Mammary epithelial cell (primary cell): ENCODE data around the gene SMARCD2.

ENCODE experiments used
- EZH2 ChIP-seq: IDR thresholded peaks from 2 replicates; pipeline ENCODE4 v1.6.1; 2012; ENCODE audit warnings: low read length, inconsistent platforms, borderline replicate concordance
- TF ChIP-seq, protein P1 (sequence below), 2 donors: IDR thresholded peaks in 1 of 2; conservative IDR thresholded peaks in 1 of 2; 2 replicates each; pipeline ENCODE4 v1.5.1; 2011 to 2012; ENCODE audit warnings: inconsistent platforms in 2 of 2, low read length in 2 of 2, mild to moderate bottlenecking in 2 of 2, control low read depth in 1 of 2, low read depth in 1 of 2; ENCODE audit not compliant: insufficient read depth in 1 of 2; ENCODE audit errors: extremely low read depth in 1 of 2

DNA sequence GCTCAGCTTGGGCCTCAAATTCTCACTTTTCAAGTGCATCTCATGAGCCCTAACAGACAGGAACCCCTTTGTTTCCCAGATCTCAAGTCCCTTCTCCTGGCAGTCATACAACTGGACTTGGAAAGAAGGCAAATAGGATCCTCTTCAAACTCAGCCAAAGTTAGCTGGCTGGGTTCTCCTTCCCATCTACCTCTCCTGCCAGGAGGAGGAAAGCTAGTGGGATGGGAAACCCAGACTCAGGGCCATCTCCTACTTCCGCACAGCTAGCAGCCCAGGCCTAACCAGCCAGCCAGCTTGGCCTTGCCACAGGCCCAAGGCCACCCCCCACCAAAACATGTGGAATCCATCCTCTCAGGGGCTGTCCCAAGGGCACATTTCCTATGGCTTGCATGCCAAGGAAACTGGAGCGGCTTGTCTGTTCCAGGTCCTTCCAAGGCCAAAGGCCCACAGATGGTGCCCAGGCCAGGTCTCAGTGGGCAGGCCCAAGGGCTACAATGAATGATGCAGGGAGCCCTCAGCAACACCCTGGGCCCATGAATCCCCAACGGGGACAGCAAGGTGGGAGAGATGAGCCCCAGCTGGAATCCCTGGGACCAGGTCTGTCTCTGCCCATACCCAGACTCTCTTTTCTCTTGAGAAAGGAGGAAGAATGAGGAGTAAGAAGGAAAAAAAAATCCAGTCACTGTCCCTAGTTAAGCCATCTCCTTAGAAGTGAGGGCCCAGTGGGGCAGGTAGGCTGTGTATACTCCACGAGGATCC is 1.7 kb downstream of the SMARCD2 start:
- TF ChIP-seq, protein P1, sequence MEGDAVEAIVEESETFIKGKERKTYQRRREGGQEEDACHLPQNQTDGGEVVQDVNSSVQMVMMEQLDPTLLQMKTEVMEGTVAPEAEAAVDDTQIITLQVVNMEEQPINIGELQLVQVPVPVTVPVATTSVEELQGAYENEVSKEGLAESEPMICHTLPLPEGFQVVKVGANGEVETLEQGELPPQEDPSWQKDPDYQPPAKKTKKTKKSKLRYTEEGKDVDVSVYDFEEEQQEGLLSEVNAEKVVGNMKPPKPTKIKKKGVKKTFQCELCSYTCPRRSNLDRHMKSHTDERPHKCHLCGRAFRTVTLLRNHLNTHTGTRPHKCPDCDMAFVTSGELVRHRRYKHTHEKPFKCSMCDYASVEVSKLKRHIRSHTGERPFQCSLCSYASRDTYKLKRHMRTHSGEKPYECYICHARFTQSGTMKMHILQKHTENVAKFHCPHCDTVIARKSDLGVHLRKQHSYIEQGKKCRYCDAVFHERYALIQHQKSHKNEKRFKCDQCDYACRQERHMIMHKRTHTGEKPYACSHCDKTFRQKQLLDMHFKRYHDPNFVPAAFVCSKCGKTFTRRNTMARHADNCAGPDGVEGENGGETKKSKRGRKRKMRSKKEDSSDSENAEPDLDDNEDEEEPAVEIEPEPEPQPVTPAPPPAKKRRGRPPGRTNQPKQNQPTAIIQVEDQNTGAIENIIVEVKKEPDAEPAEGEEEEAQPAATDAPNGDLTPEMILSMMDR (conservative IDR thresholded peaks at IDR 0.05 in 1 of 2, IDR thresholded peaks at IDR 0.05 in 1 of 2; ENCODE audit: extremely low read depth in 1 of 2, insufficient read depth in 1 of 2, low read depth in 1 of 2, low read length in 2 of 2), result no peak
- TF ChIP-seq EZH2, result no peak
